GM18861 (cell line): ENCODE data around the gene RBM20.

Source experiments
- ATAC-seq: cut with Tn5 transposase; IDR thresholded peaks from one replicate; pipeline ENCODE4 v1.9.1; 2021; ENCODE audit not compliant: unreplicated experiment

RBM20 gene

DNA sequence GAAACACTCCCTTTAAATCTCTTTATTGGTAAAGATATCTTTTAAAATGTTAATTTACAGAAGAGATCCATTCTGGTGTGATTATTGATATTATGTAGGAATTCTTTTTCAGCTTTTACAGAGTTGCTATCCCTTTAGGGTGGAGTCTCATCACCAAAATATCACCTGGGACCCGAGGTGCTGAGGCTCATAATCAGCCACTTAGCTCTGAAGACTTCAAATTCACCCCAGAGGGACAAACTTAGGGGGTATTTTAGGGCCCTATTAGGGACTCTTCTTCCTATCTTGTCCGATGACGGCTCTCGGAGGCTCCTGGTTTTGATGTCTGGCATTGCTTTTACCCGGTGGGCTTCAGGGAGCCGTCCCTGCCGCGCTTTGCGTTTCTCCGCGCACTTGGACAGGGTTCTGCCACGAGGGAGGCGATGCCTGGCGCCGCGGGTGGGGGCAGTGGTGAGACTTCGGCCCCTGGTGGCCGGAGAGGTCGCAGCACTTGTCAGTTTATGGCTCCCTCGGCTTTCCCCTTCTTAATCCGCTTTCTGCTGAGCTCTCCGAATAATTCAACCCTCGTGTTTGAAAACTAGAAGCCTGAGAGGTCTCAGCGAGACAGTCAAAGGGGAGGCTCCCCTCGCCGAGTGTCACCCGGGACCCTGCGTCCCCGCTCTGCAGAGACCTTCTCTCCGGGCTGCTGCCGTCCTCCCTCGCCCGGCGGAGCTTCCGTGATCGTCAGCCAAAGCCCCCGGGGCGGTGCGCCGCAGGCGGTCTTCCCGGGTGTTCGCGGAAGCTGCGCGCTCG, 27.8 kb downstream of the RBM20 start:
- ATAC-seq: peak; percentile 97

DNA sequence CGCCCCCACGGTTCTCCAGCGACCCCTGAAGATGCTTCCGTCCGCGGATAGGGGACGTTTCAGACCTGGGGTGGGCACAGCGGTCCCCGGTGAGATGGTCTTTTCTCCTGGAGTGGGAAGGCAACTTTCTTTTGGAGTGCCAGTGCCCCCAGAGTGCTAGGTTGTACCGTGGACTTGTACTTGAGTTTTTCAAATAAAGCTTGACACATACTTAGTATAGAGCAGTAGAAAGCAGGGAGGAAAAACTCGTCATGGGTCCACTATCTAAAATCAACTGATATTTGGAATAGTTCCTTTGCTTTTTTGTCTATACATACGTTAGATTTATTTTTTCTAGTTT, 28.4 kb downstream of the RBM20 start:
- no peak for ATAC-seq

DNA sequence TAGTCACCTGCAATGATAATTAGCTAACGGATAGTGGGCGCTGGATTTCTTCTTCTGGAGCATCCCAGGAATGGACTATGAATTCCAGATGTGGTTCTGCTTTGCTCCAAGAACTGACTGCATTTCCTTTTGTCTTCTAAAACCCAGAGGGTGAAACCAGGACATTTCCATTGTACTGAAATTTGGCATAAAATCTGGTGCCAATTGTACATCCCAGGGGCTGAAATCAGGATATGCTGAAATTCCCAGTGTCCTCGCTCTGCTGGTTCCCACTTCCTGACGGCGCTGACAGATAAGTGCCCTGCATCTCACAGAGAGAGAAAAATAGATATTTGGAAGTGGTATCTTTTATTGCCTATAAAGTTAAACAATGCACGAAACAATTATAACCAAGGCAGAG, 31.9 kb downstream of the RBM20 start:
- ATAC-seq: no peak

DNA sequence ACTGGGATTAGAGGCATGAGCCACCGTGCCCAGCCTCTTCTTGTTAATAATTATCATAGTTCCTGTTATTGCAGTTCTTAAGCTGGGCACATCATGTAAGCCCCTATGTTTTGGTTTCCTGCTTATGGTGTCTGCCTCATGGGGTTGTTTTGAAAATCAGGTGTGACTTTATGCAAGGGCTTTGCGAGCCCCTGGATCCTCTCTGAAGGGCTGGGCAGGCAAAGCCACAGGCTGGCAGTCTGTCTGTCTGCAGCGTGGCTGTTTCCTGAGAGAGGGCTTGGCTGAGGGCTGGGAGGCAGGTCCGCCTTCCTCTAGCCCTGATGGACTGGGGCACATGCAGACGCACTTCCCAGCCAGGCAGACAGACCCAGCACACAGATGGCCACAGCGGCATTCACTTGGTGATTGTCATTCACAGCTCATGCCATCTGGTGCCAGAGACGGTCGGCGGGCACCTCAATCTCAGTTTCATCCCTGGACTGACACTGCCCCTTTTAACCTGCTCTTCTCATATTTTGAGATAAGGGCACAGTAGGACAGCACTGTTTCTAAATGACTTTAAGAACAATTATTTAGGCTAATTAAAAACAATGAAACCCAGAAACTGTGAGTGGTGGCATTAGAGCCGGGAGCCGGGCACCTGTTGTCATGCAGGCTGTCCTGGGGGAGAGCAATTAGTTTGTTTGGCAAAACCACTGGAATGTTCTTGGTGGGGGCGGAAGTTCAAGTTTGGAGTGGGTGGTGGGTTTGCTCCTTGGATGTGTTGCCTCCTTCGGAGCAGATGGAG, 35.5 kb downstream of the RBM20 start:
- no peak for ATAC-seq

GRCh38 chr10:110680273-110681020, 36.3 kb downstream of the RBM20 start:
- ATAC-seq: no peak

DNA sequence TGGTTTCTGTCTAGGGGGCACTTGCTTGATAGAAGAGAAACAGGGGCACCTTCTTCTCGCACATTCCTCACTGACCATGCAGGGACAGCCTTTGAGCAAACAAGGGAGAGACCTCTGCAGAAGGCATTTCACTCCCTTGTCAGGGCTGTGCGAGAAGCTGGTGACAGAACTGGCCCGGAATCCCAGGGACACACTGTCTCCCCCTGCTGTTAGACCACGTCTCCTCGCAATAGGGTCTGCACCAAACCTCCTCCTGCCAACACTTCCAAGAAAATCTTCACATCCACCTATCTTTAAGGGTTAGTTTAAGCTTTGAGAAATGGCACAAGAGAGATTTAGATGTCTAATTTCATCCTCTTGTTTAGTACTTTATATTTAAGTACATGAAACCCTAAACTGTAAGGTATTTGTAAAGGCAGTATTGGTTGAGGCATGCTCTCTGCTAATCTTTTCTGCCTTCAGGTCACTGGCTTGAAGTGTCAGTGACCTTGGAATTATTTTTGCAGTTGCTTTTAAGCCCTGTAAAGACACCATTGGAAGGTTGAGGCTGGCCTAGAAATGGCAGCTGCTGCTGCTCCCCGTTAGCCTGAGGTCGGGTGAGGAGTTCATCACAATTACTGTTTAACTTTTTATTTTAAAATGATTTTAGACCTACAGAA, 37.0 kb downstream of the RBM20 start:
- ATAC-seq: no peak

DNA sequence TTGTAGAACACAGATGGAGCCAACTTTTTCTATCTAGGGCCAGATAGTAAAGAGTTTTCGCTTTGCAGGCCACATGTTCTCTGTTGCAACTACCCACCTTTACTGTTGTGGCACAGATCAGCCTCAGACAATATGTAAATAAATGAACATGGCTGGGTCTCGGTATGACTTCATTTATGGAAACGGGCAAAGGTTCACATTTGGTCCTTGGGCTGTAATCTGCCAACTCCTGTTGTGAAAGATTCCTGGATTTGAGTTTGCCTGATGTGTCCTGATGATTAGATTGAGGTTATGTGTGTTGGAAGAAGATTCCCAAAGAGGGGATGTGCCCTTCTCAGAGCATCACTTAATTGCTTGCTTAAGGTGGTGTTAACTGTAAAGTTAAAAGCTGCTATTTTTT, 38.2 kb downstream of the RBM20 start:
- no peak for ATAC-seq

- no peak for ATAC-seq
Observed at GRCh38 chr10:110684800-110685446, 40.8 kb downstream of the RBM20 start.

DNA sequence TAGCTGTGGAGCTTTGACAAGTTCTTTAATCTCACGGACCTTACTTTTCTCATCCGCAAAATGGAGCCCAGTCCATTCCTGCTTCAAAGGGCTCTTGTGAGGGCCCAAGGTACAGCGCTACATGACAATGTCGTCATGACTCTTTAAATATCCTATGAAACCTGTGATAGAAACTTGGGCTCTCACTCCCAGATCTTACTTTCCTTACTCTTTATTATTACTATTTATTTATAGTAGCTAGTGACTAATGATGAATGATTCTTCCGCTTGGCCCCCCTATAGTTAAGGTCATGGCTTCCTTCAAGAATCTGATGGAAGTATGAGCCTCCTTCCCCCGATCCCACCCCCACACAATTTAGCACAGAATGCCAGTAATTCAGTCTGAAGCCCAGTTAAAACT, 41.9 kb downstream of the RBM20 start:
- ATAC-seq: no peak

GRCh38 chr10:110686949-110687348, 42.8 kb downstream of the RBM20 start:
- no peak for ATAC-seq

DNA sequence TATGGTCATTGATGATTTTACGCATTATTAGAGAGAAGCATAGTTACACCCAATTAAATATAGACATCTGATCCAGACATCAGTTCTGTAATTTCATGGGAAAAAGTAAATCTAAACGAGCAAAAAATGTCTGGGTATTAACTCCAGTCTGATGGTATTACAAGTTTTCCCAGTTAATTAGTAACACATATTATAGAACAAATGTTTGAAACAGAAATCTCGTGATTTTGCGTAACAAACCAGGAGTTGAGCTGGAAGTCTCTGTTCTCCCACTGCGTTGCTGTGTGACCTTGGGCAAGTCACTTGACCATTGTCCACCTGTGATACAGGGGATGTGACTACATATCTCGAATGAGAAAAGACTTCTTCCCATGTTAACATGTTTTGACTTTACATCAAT, 43.3 kb downstream of the RBM20 start:
- ATAC-seq: no peak

- no peak for ATAC-seq
Observed at GRCh38 chr10:110691139-110691538, 47.0 kb downstream of the RBM20 start.

DNA sequence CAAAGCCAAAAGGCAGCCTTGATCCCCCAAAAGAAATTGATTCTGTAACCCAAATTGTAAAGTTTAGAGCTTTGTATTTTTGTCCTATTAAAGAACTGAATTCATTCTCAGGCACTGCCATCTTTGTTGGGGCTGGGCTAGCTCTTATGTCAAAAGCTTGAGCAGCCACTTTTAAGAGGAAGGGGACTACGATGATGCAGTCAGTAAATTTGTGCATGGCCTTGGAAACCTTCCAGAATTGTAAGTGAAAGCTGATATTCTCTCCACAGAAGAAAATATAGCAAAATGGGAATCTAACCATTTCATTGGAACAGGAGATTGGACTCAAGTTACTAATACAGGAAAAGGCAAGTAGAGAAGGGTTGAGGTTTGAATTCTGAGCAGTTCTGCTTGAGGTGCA, 50.1 kb downstream of the RBM20 start:
- ATAC-seq: no peak

GRCh38 chr10:110694820-110695538, 50.8 kb downstream of the RBM20 start:
- no peak for ATAC-seq

DNA sequence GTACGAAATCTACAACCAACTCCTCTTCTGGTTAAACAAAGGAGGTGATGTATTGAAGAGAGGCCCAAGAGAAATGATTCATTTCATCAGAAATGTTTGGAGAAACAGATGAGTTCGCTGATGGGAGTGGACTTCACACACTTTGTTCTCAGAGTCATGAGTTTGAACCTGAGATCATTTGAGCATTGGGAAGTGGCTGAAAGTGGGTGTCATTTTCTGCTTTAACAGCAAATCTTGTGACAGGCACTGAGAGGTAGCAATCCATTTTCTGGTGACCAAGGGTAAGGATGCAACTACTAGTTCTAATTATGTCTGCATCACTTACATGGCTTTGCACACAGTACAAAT, 51.4 kb downstream of the RBM20 start:
- no peak for ATAC-seq

DNA sequence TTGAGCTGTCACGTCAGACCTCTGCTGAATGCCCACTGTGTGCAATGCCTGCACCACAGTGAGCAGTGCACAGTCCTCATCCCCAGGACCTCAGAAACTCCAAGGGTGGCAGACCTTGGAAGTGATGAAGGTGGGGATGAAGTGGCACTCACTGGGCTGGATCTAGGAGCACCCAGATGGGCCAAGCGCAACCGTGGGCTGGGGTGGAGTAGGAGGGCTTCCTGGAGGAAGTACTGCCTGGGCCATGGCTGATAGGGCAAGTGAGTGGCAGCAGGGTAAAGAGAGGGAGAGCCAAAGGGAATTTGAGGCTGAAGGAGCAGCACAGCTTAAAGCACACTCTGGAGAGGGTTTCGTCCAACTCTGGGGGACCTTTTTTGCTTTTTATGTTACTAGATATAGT, 52.3 kb downstream of the RBM20 start:
- no peak for ATAC-seq

- ATAC-seq: no peak
Observed at GRCh38 chr10:110698340-110698739, 54.2 kb downstream of the RBM20 start.

GRCh38 chr10:110698782-110699201, 54.7 kb downstream of the RBM20 start:
- no peak for ATAC-seq

GRCh38 chr10:110699859-110700468, 55.8 kb downstream of the RBM20 start:
- no peak for ATAC-seq
